ENCODE measurements around the gene RAB43. TPM values are rescaled to one million over a fixed set of nuclear protein-coding genes. Genes with fewer than 3 reads are reported as not detected.

RAB43 gene
- polyA plus RNA-seq, 2 of the 4 experiments (the other 2 are of a cell fraction) = 1.6 to 2.9 TPM

DNA sequence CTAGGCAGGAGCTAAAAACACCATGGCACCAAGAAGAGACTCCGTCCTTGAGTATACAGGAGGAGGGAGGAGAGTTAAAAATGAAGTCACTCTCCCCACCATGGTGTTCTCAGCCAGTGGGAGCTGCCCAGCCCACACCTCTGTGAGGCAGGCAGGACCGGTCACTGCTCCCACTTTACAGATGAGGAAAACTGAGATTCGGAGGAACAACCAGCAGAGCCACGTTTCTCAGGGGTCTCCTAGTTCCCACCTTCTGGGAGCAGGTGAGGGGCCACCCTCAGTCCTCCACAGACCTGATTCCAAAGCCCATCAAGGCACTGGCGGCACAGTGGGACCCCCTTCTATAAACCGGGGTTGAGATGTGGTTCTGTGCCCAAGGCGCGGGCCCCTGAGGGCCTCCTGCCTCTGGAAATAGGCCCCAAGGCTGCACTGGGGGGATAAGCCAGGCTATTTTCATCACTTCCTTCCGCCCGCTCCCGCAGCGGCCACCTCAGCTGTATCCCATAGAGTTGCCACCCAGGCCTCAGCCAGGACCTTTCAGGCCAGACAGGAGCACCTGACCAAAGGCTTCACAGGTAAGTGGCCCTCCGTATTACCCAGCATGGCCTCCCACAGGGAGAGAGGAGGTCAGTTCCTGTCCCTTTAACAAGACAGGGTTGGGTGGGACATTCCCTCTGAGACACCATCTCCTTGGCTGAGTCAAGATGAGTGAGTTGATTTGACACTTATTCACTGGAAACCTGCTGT lies 61.2 kb downstream of the RAB43 start, which contains the start of gene GP9:
Gene GP9, plus strand, starts transcription at position 504 of the 747 bp plus-strand sequence. CDS start 961 bp downstream, outside the sequence.
- CTCF ChIA-PET = interaction anchor here (0.8 to 1.2 kb wide), 2 partner anchors 9 to 90 kb away, joined by 3 to 4 read pairs; no protein-coding TSS in a partner anchor
- 84% methylated on average over 10 of the region's 13 CpGs for WGBS (ENCODE audit: missing lambda C conversion rate)
- POLR2A ChIA-PET = no interaction called here

DNA sequence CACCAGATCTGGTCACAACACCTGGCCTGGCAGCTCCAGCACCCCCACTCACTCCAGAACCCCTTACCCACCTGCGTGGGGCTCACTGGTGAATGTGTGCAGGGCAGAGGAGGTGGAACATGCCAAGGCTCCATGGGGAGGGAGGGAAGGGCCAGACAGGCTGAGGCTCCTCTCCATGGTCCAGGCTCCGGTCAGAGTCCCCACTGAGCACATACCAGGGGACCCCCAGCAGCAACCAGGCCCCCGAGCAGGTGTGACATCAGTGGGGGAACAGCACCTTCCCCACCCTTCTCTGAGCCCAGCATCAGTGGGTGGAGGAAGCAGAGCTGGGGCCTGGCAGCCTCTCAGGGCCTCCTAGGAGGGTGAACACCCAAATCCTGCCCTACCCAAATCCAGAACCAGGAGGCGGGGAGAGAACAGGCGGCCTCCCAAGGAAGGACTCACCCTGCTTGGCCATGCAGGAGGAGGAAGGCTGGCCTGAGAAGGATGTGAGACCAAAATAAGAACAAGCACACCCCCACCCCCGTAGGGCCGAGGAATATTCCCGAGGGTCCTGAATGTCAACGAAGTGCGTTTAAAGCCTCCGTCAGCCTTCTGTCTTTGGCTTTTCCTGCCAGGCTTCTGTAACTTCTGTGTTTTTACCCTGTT lies 62.2 kb downstream of the RAB43 start:
- ChIA-PET CTCF (interaction anchor here (0.8 to 1.2 kb wide), 2 partner anchors 8 to 89 kb away, joined by 3 to 4 read pairs; no protein-coding TSS in a partner anchor), POLR2A (no interaction called here)
- no peak for DNase-seq (ENCODE audit: low read depth in 1 of 2, low spot score in 1 of 2)
- WGBS (ENCODE audit: missing lambda C conversion rate) = 74% methylated on average over 9 of the region's 11 CpGs
- H3K4me2 ChIP-seq = no peak overlapping the region
- FAIRE-seq = no peak
- no peak for ATAC-seq
- no peaks in the 10 kb centered on the region for H3K9me3 ChIP-seq
- H3K27ac ChIP-seq = no peak overlapping the region
- TF ChIP-seq ZSCAN20 (CRISPR knock-in tag; IDR thresholded peaks at IDR 0.05) (no peak), RARB (CRISPR knock-in tag; IDR thresholded peaks at IDR 0.05) (no peak), BHLHE40 (IDR thresholded peaks at IDR 0.05; ENCODE audit: low read depth, low read length) (no peak), ZNF302 (CRISPR knock-in tag; IDR thresholded peaks at IDR 0.05) (no peak), MAFK (IDR thresholded peaks at IDR 0.05; ENCODE audit: partially characterized antibody) (no peak), NFE2L2 (conservative IDR thresholded peaks at IDR 0.05; ENCODE audit: low read length) (no peak), KDM5A (IDR thresholded peaks at IDR 0.05) (no peak), GATA3 (IDR thresholded peaks at IDR 0.05; ENCODE audit: borderline replicate concordance) (no peak), MYC (IDR thresholded peaks at IDR 0.05; ENCODE audit: borderline replicate concordance, low read length) (no peak), FOXS1 (CRISPR knock-in tag; IDR thresholded peaks at IDR 0.05) (no peak), RCOR1 (IDR thresholded peaks at IDR 0.05; ENCODE audit: low read depth, low read length) (no peak), EHMT2 (IDR thresholded peaks at IDR 0.05; ENCODE audit: low read depth) (no peak), JUN (IDR thresholded peaks at IDR 0.05) (no peak)
- TF ChIP-seq, protein P1, sequence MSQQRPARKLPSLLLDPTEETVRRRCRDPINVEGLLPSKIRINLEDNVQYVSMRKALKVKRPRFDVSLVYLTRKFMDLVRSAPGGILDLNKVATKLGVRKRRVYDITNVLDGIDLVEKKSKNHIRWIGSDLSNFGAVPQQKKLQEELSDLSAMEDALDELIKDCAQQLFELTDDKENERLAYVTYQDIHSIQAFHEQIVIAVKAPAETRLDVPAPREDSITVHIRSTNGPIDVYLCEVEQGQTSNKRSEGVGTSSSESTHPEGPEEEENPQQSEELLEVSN (IDR thresholded peaks at IDR 0.05; ENCODE audit: borderline replicate concordance, low read depth) = no peak
- TF ChIP-seq, protein P2, sequence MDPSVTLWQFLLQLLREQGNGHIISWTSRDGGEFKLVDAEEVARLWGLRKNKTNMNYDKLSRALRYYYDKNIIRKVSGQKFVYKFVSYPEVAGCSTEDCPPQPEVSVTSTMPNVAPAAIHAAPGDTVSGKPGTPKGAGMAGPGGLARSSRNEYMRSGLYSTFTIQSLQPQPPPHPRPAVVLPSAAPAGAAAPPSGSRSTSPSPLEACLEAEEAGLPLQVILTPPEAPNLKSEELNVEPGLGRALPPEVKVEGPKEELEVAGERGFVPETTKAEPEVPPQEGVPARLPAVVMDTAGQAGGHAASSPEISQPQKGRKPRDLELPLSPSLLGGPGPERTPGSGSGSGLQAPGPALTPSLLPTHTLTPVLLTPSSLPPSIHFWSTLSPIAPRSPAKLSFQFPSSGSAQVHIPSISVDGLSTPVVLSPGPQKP (IDR thresholded peaks at IDR 0.05; ENCODE audit: low read depth, low read length) = no peak
- TF ChIP-seq, protein P3, sequence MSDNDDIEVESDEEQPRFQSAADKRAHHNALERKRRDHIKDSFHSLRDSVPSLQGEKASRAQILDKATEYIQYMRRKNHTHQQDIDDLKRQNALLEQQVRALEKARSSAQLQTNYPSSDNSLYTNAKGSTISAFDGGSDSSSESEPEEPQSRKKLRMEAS (IDR thresholded peaks at IDR 0.05) = no peak
- TF ChIP-seq, protein P4, sequence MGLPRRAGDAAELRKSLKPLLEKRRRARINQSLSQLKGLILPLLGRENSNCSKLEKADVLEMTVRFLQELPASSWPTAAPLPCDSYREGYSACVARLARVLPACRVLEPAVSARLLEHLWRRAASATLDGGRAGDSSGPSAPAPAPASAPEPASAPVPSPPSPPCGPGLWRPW (IDR thresholded peaks at IDR 0.05) = no peak
- TF ChIP-seq, protein P5, sequence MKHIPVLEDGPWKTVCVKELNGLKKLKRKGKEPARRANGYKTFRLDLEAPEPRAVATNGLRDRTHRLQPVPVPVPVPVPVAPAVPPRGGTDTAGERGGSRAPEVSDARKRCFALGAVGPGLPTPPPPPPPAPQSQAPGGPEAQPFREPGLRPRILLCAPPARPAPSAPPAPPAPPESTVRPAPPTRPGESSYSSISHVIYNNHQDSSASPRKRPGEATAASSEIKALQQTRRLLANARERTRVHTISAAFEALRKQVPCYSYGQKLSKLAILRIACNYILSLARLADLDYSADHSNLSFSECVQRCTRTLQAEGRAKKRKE (CRISPR knock-in tag; IDR thresholded peaks at IDR 0.05; ENCODE audit: low read depth) = no peak
- TF ChIP-seq, protein P6, sequence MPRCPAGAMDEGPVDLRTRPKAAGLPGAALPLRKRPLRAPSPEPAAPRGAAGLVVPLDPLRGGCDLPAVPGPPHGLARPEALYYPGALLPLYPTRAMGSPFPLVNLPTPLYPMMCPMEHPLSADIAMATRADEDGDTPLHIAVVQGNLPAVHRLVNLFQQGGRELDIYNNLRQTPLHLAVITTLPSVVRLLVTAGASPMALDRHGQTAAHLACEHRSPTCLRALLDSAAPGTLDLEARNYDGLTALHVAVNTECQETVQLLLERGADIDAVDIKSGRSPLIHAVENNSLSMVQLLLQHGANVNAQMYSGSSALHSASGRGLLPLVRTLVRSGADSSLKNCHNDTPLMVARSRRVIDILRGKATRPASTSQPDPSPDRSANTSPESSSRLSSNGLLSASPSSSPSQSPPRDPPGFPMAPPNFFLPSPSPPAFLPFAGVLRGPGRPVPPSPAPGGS (IDR thresholded peaks at IDR 0.05) = no peak
- no peak overlapping the region for H3K4me3 ChIP-seq
- H3K4me1 ChIP-seq = no peaks in the 10 kb centered on the region

More for the DNA sequence above, 61.2 kb downstream of the RAB43 start, which contains the start of gene GP9:
- Histone ChIP-seq H3K27ac (no peak within 1 kb of the TSS), H3K9me3 (no peaks in the 10 kb centered on the region), H3K4me2 (no peak within 1 kb of the TSS), H3K4me3 (no peak within 1 kb of the TSS), H3K4me1 (no peaks in the 10 kb centered on the region)
- TF ChIP-seq, protein P4 (IDR thresholded peaks at IDR 0.05) = no peak
- TF ChIP-seq EP300 (IDR thresholded peaks at IDR 0.05) (no peak), FOSB (CRISPR knock-in tag; IDR thresholded peaks at IDR 0.05) (no peak), HEYL (CRISPR knock-in tag; IDR thresholded peaks at IDR 0.05) (no peak), HOXB13 (CRISPR knock-in tag; IDR thresholded peaks at IDR 0.05; ENCODE audit: low read depth) (no peak), POLR2AphosphoS2 (conservative IDR thresholded peaks at IDR 0.05; ENCODE audit: low read length) (no peak), HDAC2 (IDR thresholded peaks at IDR 0.05) (no peak), FOSL2 (IDR thresholded peaks at IDR 0.05) (no peak), FOSL2 (CRISPR knock-in tag; IDR thresholded peaks at IDR 0.05) (no peak)
- TF ChIP-seq, protein P3 (IDR thresholded peaks at IDR 0.05) = no peak
- TF ChIP-seq, protein P7, sequence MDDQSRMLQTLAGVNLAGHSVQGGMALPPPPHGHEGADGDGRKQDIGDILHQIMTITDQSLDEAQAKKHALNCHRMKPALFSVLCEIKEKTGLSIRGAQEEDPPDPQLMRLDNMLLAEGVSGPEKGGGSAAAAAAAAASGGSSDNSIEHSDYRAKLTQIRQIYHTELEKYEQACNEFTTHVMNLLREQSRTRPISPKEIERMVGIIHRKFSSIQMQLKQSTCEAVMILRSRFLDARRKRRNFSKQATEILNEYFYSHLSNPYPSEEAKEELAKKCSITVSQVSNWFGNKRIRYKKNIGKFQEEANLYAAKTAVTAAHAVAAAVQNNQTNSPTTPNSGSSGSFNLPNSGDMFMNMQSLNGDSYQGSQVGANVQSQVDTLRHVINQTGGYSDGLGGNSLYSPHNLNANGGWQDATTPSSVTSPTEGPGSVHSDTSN (IDR thresholded peaks at IDR 0.05) = no peak
- TF ChIP-seq, protein P1 (IDR thresholded peaks at IDR 0.05; ENCODE audit: borderline replicate concordance, low read depth) = no peak
- FAIRE-seq = no peak
- ATAC-seq = no peak
- DNase-seq (ENCODE audit: low read depth in 1 of 2, low spot score in 1 of 2) = no peak
